ENCODE data around the gene IFNG.

- TF ChIP-seq CTCF (optimal IDR thresholded peaks at IDR 0.05 in 1 of 3, IDR thresholded peaks at IDR 0.05 in 1 of 3, conservative IDR thresholded peaks at IDR 0.05 in 1 of 3; ENCODE audit: extremely low read depth in 1 of 3, insufficient read depth in 2 of 3, low read length in 3 of 3) (no peak), EZH2 (IDR thresholded peaks at IDR 0.05; ENCODE audit: low read length) (no peak)
These were observed 50.5 kb downstream of the IFNG start for GRCh38 chr12:68109001-68109400.

All from keratinocyte (primary cell).